ENCODE data around the gene MRPL18.
A peak's percentile ranks its signal among the peaks of the same experiment; 100 is the strongest.
"Not testable (repeated sequence)": the region's sequence is repeated elsewhere in the genome, so short reads cannot be mapped to it uniquely, and the experiment has no call there.

MRPL18 gene

GRCh38 chr6:159790149-159790955 lies at the start of gene MRPL18:
TSS of gene MRPL18 (plus strand) at chr6:159790467. CDS start at chr6:159790588, 121 bp downstream.
- peak within 1 kb of the TSS; percentile 69 for H3K4me3 ChIP-seq (ENCODE audit: control insufficient read depth, low read depth, low read length)
- DNase-seq (ENCODE audit: low read depth) = peak; percentile 93
- TF ChIP-seq, protein P1, sequence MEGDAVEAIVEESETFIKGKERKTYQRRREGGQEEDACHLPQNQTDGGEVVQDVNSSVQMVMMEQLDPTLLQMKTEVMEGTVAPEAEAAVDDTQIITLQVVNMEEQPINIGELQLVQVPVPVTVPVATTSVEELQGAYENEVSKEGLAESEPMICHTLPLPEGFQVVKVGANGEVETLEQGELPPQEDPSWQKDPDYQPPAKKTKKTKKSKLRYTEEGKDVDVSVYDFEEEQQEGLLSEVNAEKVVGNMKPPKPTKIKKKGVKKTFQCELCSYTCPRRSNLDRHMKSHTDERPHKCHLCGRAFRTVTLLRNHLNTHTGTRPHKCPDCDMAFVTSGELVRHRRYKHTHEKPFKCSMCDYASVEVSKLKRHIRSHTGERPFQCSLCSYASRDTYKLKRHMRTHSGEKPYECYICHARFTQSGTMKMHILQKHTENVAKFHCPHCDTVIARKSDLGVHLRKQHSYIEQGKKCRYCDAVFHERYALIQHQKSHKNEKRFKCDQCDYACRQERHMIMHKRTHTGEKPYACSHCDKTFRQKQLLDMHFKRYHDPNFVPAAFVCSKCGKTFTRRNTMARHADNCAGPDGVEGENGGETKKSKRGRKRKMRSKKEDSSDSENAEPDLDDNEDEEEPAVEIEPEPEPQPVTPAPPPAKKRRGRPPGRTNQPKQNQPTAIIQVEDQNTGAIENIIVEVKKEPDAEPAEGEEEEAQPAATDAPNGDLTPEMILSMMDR (IDR thresholded peaks at IDR 0.05; ENCODE audit: control insufficient read depth, insufficient read depth, low read depth, low read length, missing control alignments) = no peak

- H3K4me3 ChIP-seq (ENCODE audit: control insufficient read depth, low read depth, low read length) = no peak overlapping the region
- TF ChIP-seq, protein P1 (IDR thresholded peaks at IDR 0.05; ENCODE audit: control insufficient read depth, insufficient read depth, low read depth, low read length, missing control alignments) = no peak
- DNase-seq (ENCODE audit: low read depth) = no peak
Measured at GRCh38 chr6:159742165-159742564, 48.1 kb upstream of the MRPL18 start.

DNA sequence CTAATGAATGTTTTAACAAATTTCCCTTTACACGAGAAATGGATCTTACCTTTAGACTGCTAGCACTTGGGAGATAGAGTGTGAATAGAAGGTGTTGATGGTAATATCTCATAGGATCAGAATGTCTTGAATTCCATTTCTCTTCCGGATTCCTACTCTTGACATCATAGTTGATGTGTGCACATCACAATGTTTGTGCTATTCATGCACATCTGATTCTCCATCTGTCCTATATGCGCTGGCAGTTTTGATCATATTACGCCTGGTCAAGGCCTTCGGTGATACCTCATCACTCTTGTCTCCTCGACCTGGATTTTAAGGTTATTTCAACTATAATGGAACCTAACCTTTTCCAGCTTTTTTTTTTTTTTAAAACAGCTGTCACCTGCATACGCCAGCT lies 45.2 kb upstream of the MRPL18 start:
- TF ChIP-seq, protein P1 (IDR thresholded peaks at IDR 0.05; ENCODE audit: control insufficient read depth, insufficient read depth, low read depth, low read length, missing control alignments) = no peak
- H3K4me3 ChIP-seq (ENCODE audit: control insufficient read depth, low read depth, low read length) = no peak overlapping the region
- no peak for DNase-seq (ENCODE audit: low read depth)

DNA sequence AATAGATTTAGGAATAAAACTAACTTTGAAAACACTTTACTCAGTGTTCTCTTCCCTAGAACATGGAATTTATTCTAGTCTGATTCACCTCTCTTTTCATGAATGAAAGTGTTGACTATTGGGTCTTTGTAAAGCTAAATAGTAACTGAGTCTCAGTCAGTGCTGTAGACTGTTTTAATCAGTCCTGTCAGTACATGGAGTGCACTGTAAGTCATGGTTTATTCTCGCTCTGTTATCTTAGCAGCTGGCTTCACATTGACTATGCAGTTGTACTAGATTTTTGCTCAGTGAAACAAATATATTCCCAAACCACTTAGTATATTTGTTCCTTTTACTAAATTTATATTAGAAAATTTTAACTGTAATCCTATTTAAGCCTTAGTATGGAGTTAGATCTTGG lies 43.5 kb upstream of the MRPL18 start:
- H3K4me3 ChIP-seq (ENCODE audit: control insufficient read depth, low read depth, low read length) = no peak overlapping the region
- no peak for DNase-seq (ENCODE audit: low read depth)
- TF ChIP-seq, protein P1 (IDR thresholded peaks at IDR 0.05; ENCODE audit: control insufficient read depth, insufficient read depth, low read depth, low read length, missing control alignments) = no peak

DNA sequence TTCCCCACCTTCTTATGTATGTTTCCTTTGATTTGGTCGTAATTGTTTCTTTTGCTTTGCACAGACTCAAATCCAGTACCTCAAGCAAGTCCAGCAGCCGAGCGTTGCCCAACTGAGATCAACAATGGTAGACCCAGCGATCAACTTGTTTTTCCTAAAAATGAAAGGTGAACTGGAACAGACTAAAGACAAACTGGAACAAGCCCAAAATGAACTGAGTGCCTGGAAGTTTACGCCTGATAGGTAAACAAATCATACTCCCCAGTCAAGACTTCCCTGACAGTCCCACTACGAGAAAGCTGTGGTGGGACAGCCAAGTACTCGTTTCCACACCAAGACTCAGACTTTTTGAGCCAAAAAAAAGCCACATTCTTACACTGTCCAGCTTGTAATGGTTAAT lies 42.1 kb upstream of the MRPL18 start:
- DNase-seq (ENCODE audit: low read depth); H3K4me3 ChIP-seq (ENCODE audit: control insufficient read depth, low read depth, low read length): not testable (repeated sequence)

DNA sequence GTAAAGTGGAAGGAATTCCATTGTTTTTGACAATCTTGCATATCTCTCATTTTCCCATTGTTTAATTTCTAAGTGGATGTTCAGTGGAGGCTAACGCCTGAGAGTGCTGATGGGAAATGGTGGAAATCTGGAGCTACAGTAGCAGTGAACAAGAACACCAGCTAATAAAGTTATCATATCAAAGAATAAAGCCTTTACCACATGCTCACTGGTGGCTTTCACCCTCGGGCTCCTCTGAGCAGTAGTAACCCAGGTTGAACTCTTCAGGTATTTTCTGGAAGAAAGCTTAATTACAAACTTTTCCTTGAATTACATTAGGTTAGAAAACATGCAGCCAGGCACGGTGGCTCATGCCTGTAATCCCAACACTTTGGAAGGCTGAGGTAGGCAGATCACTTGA lies 38.8 kb upstream of the MRPL18 start:
- no peak overlapping the region for H3K4me3 ChIP-seq (ENCODE audit: control insufficient read depth, low read depth, low read length)
- DNase-seq (ENCODE audit: low read depth) = no peak
- TF ChIP-seq, protein P1 (IDR thresholded peaks at IDR 0.05; ENCODE audit: control insufficient read depth, insufficient read depth, low read depth, low read length, missing control alignments) = no peak

DNA sequence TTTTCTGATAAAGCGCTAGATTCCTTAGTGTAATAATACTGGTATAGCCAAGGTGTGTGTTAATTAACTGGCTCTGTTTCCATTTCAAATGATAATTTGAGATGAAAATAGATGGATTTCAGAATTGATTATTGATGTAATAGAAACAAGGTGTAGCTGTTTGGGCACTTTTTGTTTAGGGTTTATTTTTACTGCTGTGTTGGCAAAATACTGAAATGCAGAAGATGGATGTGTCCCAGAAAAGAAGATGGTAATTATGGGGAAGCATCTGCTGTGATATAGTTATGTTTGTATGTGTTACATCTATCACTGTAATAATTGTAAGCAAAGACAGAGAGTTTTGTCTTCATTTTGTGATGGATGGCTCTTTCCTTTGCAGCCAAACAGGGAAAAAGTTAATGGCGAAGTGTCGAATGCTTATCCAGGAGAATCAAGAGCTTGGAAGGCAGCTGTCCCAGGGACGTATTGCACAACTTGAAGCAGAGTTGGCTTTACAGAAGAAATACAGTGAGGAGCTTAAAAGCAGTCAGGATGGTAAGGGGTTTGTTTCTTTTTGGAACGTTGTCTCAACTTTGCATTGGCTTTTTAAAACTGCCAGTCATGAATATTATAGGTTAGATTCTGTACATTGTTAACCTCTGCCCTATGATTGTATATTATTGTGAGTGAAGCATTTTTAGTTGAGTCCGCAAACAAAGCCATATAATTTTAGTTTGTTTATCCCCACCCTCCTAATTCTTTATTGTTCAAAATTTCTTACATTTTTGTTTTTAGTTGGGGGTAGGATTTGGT lies 37.0 kb upstream of the MRPL18 start:
- TF ChIP-seq, protein P1 (IDR thresholded peaks at IDR 0.05; ENCODE audit: control insufficient read depth, insufficient read depth, low read depth, low read length, missing control alignments) = no peak
- no peak for DNase-seq (ENCODE audit: low read depth)
- no peak overlapping the region for H3K4me3 ChIP-seq (ENCODE audit: control insufficient read depth, low read depth, low read length)
